Measurements from ENCODE around the gene XG. TPM values are rescaled to one million over a fixed set of nuclear protein-coding genes. Genes with fewer than 3 reads are reported as not detected.

The XG gene
- total RNA-seq, 6 experiments from 2014 or later: 0.31 TPM; not detected in 5

GRCh38 chrX:2840961-2841360 lies 89.1 kb downstream of the XG start:
- Histone ChIP-seq H3K27me3 (no peaks in the 10 kb centered on the region), H3K27ac (no peak overlapping the region), H3K4me1 (no peaks in the 10 kb centered on the region), H3K4me3 (no peak overlapping the region), H3K9me3 (peaks cover 0 to 4% (median 0%) of the 10 kb centered on the region in 4 donors), H3K36me3 (peaks cover 0 to 6% (median 0%) of the 10 kb centered on the region in 4 donors)
- TF ChIP-seq POLR2A (IDR thresholded peaks at IDR 0.05): no peak
- no peak for TF ChIP-seq CTCF (IDR thresholded peaks at IDR 0.05)
- intact Hi-C loops (cut with DNase I): no loop called here
- 88% methylated on average over 1 of the region's 1 CpG for WGBS (ENCODE audit: insufficient coverage, low coverage, low lambda C conversion rate, missing lambda C conversion rate)
- ATAC-seq (no peak), DNase-seq (no peak)

- Histone ChIP-seq H3K27ac (no peak overlapping the region), H3K36me3 (peaks cover 0 to 6% (median 0%) of the 10 kb centered on the region in 4 donors), H3K9me3 (peaks cover 0 to 4% (median 0%) of the 10 kb centered on the region in 4 donors), H3K4me3 (no peak overlapping the region), H3K4me1 (no peaks in the 10 kb centered on the region), H3K27me3 (no peaks in the 10 kb centered on the region)
- no peak for TF ChIP-seq POLR2A (IDR thresholded peaks at IDR 0.05)
- TF ChIP-seq CTCF (IDR thresholded peaks at IDR 0.05): no peak
- WGBS (ENCODE audit: insufficient coverage, low coverage, low lambda C conversion rate, missing lambda C conversion rate): 76% methylated on average over 8 of the region's 9 CpGs
- ATAC-seq: no peak
- DNase-seq: no peak
- intact Hi-C loops (cut with DNase I): no loop called here
These were observed 89.7 kb downstream of the XG start for GRCh38 chrX:2841537-2841936.

- H3K4me1 ChIP-seq: no peaks in the 10 kb centered on the region
- intact Hi-C loops (cut with DNase I): no loop called here
- H3K4me3 ChIP-seq: no peak overlapping the region
- no peaks in the 10 kb centered on the region for H3K27me3 ChIP-seq
- no peaks in the 10 kb centered on the region for H3K9me3 ChIP-seq
- ATAC-seq (no peak), DNase-seq (no peak)
- TF ChIP-seq CTCF (IDR thresholded peaks at IDR 0.05) (no peak), POLR2A (IDR thresholded peaks at IDR 0.05) (no peak)
- peaks cover 0 to 6% (median 0%) of the 10 kb centered on the region in 4 donors for H3K36me3 ChIP-seq
- no peak overlapping the region for H3K27ac ChIP-seq
These were observed 95.2 kb downstream of the XG start for GRCh38 chrX:2846992-2847391.

DNA sequence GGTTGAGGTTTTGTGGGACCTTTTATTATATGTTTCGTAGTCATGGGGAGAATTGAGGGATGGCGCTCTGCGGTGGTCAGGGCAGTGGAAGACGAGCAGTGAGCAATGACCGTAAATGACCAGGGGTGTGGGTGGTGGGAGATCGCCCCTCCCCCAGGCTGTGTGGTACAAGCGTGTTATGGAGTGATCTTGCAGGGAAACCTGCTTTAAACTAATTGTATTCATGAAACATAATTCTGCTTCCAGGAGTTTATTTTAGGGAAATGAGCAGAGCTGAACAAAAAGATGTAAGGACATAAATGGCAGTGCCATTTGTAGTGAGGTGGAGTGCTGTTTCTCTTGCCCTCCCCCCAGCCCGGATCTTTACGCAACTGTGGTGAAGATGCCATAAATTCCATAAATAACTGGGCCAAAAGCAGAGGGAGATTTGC lies 97.0 kb downstream of the XG start:
- Histone ChIP-seq H3K36me3 (peaks cover 0 to 1% (median under 1%) of the 10 kb centered on the region in 4 donors), H3K4me1 (no peaks in the 10 kb centered on the region), H3K9me3 (no peaks in the 10 kb centered on the region), H3K27ac (no peak overlapping the region), H3K4me3 (no peak overlapping the region), H3K27me3 (no peaks in the 10 kb centered on the region)
- ATAC-seq: no peak
- intact Hi-C loops (cut with DNase I): no loop called here
- WGBS (ENCODE audit: insufficient coverage, low coverage, low lambda C conversion rate, missing lambda C conversion rate): 72% methylated on average over 8 of the region's 9 CpGs
- TF ChIP-seq CTCF (IDR thresholded peaks at IDR 0.05) (no peak), POLR2A (IDR thresholded peaks at IDR 0.05) (no peak)
- no peak for DNase-seq

DNA sequence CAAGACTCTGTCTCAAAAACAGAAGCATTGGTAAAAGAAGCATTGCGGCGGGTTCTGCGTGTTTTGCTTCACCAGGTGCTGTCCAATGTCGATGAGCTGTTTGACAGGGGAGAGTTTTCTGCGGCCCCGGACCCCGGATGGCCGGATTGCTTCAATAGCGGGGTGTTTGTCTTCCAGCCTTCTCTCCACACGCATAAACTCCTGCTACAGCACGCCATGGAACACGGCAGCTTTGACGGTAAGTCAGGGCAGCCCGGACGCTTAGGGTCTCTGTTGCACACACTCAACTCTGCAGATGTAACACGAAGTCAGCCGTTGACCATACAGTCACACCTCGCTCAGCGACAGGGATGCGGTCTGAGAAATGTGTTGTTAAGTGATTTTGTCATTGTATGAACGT lies 103.1 kb downstream of the XG start:
- Histone ChIP-seq H3K4me3 (no peak overlapping the region), H3K36me3 (peaks cover 0 to 31% (median 11%) of the 10 kb centered on the region in 4 donors), H3K27me3 (no peaks in the 10 kb centered on the region), H3K4me1 (no peaks in the 10 kb centered on the region), H3K9me3 (no peaks in the 10 kb centered on the region), H3K27ac (no peak overlapping the region)
- TF ChIP-seq POLR2A (IDR thresholded peaks at IDR 0.05) (no peak), CTCF (IDR thresholded peaks at IDR 0.05) (no peak)
- intact Hi-C loops (cut with DNase I): no loop called here
- DNase-seq (no peak), ATAC-seq (no peak)
- 90% methylated on average over 6 of the region's 21 CpGs for WGBS (ENCODE audit: insufficient coverage, low coverage, low lambda C conversion rate, missing lambda C conversion rate)
